Neutrophil (primary cell): Measurements from ENCODE around the gene STAT2.

Experiments
- H3K27ac ChIP-seq: fragments of 200-600 bp; sonication (generic); 2 replicates; pipeline ENCODE4 v1.5.1; 2016; ENCODE audit warnings: mild to moderate bottlenecking, moderate library complexity
- H3K27me3 ChIP-seq: fragments of 200-600 bp; sonication (generic); 2 replicates; pipeline ENCODE4 v1.6.0; 2016; ENCODE audit warnings: mild to moderate bottlenecking
- H3K36me3 ChIP-seq: fragments of 200-600 bp; sonication (generic); 2 replicates; pipeline ENCODE4 v1.5.1; 2017
- H3K4me1 ChIP-seq, 2 experiments: fragments of 200-600 bp in 1 of 2; sonication (generic) in 1 of 2; 1 replicate in 1 of 2; 2 replicates in 1 of 2; pipeline versions ENCODE4 v1.5.1 to v1.6.1; 2013 to 2016; ENCODE audit warnings: low read depth in 1 of 2, low read length in 1 of 2, mild to moderate bottlenecking in 1 of 2, moderate library complexity in 1 of 2; ENCODE audit not compliant: control insufficient read depth in 1 of 2, insufficient read depth in 1 of 2
- H3K4me3 ChIP-seq, 2 experiments: fragments of 200-600 bp in 1 of 2; sonication (generic) in 1 of 2; 1 replicate in 1 of 2; 2 replicates in 1 of 2; pipeline ENCODE4 v1.5.1; 2013 to 2016; ENCODE audit warnings: low read depth in 1 of 2, low read length in 1 of 2, mild to moderate bottlenecking in 1 of 2, moderate library complexity in 1 of 2
- H3K9me3 ChIP-seq: fragments of 200-600 bp; sonication (generic); 2 replicates; pipeline ENCODE4 v1.5.1; 2016
- TF ChIP-seq, protein P1 (sequence below): fragments of 200-600 bp; sonication (generic); IDR thresholded peaks from 2 replicates; pipeline ENCODE4 v1.5.1; 2016; ENCODE audit warnings: antibody characterized with exemption

The STAT2 gene

DNA sequence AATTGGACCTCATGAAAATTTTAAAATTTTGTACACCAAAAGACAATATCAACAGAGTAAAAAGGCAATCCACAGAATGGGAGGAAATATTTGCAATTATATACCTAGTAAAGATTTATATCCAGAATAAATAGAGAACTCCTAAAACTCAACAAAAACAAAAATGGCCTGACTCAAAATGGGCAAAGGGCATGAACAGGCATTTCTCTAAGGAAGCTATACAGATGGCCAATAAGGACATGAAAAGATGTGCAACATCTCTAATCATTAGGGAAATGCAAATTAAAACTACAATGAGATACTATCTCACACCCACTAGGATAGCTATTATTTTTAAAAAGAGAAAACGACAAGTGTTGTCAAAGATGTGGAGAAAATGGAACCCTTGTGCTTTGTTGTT is 13.6 kb upstream of the STAT2 start:
- Histone ChIP-seq H3K27ac (no peak overlapping the region), H3K36me3 (no peaks in the 10 kb centered on the region), H3K27me3 (no peaks in the 10 kb centered on the region), H3K4me1 (peaks cover 10 to 17% of the 10 kb centered on the region in 2 experiments), H3K9me3 (no peaks in the 10 kb centered on the region), H3K4me3 (no peak overlapping the region)
- TF ChIP-seq, protein P1, sequence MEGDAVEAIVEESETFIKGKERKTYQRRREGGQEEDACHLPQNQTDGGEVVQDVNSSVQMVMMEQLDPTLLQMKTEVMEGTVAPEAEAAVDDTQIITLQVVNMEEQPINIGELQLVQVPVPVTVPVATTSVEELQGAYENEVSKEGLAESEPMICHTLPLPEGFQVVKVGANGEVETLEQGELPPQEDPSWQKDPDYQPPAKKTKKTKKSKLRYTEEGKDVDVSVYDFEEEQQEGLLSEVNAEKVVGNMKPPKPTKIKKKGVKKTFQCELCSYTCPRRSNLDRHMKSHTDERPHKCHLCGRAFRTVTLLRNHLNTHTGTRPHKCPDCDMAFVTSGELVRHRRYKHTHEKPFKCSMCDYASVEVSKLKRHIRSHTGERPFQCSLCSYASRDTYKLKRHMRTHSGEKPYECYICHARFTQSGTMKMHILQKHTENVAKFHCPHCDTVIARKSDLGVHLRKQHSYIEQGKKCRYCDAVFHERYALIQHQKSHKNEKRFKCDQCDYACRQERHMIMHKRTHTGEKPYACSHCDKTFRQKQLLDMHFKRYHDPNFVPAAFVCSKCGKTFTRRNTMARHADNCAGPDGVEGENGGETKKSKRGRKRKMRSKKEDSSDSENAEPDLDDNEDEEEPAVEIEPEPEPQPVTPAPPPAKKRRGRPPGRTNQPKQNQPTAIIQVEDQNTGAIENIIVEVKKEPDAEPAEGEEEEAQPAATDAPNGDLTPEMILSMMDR, result no peak

DNA sequence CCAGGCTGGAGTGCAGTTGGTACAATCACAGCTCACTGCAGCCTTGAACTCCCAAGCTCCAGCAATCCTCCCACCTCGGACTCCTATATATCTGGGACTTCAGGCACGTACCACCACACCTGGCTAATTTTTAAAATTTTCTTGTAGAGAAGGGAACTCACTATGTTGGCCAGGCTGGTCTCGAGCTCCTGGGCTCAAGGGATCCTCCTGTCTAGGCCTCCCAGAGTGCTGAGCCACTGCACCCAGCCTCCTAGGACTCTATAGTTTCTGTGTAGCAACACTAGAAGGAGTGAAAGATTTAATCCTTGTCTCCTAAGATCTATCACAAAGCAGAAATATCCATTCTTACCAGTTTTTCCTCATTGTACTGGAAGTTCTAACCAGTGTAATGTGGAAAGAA is 7.0 kb upstream of the STAT2 start:
- H3K4me1 ChIP-seq, result no peaks in the 10 kb centered on the region
- no peak overlapping the region for H3K4me3 ChIP-seq
- H3K27me3 ChIP-seq, result no peaks in the 10 kb centered on the region
- H3K27ac ChIP-seq, result no peak overlapping the region
- no peaks in the 10 kb centered on the region for H3K36me3 ChIP-seq
- H3K9me3 ChIP-seq, result no peaks in the 10 kb centered on the region
- TF ChIP-seq, protein P1, result no peak

DNA sequence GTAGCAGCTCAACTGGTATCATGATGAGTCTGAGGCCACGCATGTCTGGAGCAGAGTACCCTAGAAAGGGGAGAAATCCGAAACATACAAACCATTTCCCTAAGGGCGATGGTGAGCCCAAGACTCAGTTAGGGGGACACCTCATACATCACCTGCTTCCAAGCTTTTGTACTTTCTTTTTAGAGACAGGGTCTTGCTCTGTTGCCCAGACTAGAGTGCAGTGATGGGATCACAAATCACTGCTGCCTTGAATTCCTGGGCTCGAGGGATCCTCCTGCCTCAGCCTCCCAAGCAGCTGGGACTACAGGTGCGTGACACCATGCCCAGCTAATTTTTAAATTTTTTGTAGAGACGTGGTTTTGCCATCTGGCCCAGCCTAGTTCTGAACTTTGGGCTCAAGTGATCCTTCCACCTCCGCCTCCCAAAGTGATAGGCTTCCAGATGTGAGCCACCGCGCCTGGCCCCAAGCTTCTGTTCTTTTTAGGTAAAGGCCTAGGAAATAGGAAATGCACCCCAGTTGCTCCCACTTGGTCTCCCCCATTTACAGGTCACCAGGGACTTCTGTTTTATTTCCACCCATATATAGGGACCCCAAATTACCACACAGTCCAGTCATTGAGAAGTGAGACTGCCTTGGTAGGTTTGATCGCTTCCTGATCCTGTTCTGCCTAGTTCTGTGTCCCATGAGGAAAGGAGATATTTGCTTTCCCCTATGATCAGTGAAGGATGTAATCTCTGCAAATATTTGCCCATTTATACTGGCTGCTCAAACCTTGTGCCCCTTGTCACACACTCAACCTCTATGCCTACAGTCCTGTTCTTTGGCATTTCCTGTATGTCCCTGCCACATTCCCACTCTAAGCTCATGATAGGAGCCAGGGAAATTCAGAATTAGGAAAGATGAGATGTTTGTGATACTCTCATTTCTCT is 2.5 kb upstream of the STAT2 start, which contains the start of gene APOF:
Gene APOF, minus strand, starts transcription at position 728 of the 930 bp plus-strand sequence. Its CDS starts 112 bp downstream, at position 616.
- Histone ChIP-seq H3K4me3 (no peak within 1 kb of the TSS), H3K4me1 (peaks cover 17 to 18% of the 10 kb centered on the region in 2 experiments), H3K9me3 (no peaks in the 10 kb centered on the region), H3K27ac (peak within 1 kb of the TSS; percentile 85), H3K36me3 (no peaks in the 10 kb centered on the region), H3K27me3 (no peaks in the 10 kb centered on the region)
- TF ChIP-seq, protein P1, result no peak

DNA sequence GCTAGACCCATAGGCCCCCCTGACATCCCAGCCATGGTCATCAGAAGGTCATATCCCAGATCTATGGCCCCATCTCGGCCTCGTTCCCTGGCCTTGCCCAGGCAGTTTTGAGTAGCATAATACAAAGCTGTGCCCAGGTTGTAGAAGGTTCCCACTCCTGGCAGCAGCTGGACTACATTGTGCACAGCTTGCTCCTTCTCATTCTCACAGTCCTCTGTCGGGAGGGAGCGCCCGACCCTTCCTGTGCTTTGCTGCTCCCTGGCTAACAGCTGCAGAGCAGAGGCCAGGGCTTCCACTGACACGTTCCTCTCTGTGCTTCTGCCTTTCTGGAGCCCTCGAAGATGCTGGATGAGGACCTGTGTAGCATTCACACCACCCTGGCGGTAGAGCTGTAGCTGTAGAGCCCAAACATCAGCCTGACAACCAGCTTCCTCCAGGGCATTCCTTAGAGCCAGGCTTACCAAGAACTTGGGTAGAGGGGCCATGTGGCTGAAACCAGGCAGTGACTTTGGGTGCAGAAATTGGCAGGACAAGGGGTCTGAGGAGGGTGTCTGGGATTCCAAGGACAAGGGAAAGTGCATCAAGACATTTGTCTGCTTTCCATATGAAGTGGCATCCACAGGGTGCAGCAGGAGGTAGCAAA is 1.7 kb upstream of the STAT2 start:
- H3K4me1 ChIP-seq, result peaks cover 17 to 18% of the 10 kb centered on the region in 2 experiments
- H3K4me3 ChIP-seq, result no peak overlapping the region
- H3K36me3 ChIP-seq, result peaks cover 1% of the 10 kb centered on the region
- no peaks in the 10 kb centered on the region for H3K27me3 ChIP-seq
- H3K27ac ChIP-seq, result peak overlapping the region; percentile 85
- no peaks in the 10 kb centered on the region for H3K9me3 ChIP-seq
- TF ChIP-seq, protein P1, result no peak

DNA sequence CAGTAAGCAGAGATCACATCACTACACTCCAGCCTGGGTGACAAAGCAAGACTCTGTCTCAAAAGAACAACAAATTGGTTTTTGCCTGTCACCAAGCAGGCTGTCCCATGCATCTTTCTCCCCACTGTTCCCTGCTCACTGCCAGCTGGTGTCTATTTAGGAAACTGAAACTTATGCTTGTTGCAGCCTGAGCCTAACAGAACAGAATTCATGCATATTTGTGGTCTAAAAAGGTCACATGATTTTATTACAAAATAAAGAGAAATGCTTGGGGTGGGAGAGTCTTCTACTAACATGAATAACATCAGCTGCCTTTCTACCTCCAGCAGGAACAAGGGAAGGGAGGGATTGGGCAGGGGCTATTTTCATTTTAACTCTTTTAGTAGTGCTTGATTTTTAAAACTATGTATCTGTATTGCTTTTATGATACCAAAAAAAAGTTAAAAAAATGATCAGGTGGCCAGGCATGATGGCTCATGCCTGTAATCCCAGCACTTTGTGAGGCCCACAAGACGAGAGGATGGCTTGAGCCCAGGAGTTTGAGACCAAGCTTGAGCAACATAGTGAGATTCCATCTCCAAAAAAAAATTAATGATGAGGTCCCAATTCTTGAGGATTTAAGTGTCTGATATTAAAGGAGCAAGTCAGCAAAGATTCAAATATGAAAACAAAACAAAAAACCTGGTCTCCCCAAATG is 923 bp downstream of the STAT2 start:
- TF ChIP-seq, protein P1, result no peak
- Histone ChIP-seq H3K4me3 (peak overlapping the region; percentile 78 to 79), H3K27ac (peak overlapping the region; percentile 85), H3K27me3 (no peaks in the 10 kb centered on the region), H3K9me3 (no peaks in the 10 kb centered on the region), H3K4me1 (peaks cover 17 to 18% of the 10 kb centered on the region in 2 experiments), H3K36me3 (peaks cover 28% of the 10 kb centered on the region)
